IPS-18c (cell line): ENCODE results near the gene GALNT18.

ENCODE experiments used
- H3K4me3 ChIP-seq: 2 replicates; pipeline ENCODE4 v1.7.0; 2013; ENCODE audit warnings: low read depth, mild to moderate bottlenecking, low read length, moderate library complexity; ENCODE audit not compliant: insufficient read depth
- H3K9me3 ChIP-seq: one replicate; pipeline ENCODE4 v1.6.1; 2013; ENCODE audit warnings: mild to moderate bottlenecking, low read length, moderate library complexity; ENCODE audit not compliant: control insufficient read depth, insufficient read depth

Gene GALNT18

GRCh38 chr11:11555208-11555607, 66.6 kb downstream of the GALNT18 start:
- no peaks in the 10 kb centered on the region for H3K9me3 ChIP-seq

GRCh38 chr11:11553573-11553972, 68.2 kb downstream of the GALNT18 start:
- H3K4me3 ChIP-seq: no peak overlapping the region
- no peaks in the 10 kb centered on the region for H3K9me3 ChIP-seq

More at GRCh38 chr11:11555208-11555607, 66.6 kb downstream of the GALNT18 start:
- H3K4me3 ChIP-seq: no peak overlapping the region

- no peaks in the 10 kb centered on the region for H3K9me3 ChIP-seq
- H3K4me3 ChIP-seq: no peak overlapping the region
Measured at GRCh38 chr11:11552529-11553087, 69.2 kb downstream of the GALNT18 start.

DNA sequence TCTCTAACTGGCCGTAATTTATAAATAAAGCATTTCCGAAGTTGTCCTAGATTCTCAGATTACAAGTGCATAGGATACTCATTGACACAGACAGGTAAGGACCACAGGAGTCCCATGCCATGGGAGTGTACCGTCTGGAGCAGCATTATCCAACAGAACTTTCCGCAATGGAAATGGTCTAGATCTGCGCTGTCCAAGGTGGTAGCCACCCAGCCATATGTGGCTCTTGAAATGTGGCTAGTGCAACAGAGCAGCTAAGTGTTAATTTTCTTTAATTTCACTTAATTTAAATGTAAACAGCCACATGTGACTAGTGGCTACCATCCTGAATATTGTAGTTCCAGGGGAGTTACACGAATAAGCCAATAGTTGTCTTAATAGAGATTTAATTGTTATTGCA, 71.3 kb downstream of the GALNT18 start:
- Histone ChIP-seq H3K4me3 (no peak overlapping the region), H3K9me3 (no peaks in the 10 kb centered on the region)

DNA sequence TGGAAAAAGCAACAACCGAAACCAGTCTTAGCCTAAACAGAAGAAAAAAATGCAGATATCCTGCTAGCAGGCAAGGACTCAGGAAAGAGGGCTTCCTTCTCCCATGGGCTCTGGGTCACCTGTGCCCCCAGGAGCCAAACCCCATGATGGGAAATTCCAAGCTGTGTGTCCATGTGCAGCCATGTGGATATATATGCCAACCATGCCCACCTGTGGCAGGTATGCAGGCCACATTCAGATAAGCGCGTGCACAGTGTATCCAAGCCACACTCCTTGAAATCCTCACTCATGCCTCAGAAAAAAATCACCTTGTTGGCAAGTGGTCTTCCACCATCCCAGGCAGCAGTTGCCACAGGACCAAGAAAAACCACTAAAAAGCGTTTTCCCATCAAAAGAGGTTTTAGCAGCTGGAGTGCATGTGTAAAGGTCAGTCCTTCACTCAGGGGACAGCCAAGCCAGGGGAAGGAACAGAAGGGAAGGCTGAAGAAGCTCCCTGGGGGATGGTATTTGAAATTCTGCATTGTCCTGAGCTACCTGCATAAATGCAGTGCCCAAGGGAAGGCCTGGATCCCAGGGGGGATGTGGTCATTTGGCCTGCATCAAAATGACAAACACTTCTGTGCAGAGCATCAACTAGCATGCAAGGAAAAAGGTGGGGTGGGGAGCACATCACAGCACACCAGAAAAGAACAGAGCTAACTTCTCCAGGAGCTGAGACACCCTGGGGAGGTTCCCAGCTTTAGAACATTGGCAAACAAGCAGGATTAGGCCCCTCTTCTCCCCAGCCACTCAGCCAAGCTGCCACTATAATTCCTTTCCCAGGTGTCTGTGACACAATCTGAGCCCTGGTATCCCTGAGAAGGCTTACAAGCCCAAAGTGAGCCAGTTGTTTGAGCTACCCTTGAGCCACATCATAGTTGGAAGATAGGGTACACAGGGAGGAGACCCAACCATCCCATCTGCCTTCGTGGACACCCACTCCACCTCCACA, 76.2 kb downstream of the GALNT18 start:
- Histone ChIP-seq H3K4me3 (no peak overlapping the region), H3K9me3 (no peaks in the 10 kb centered on the region)

GRCh38 chr11:11543656-11544055, 78.1 kb downstream of the GALNT18 start:
- Histone ChIP-seq H3K4me3 (no peak overlapping the region), H3K9me3 (no peaks in the 10 kb centered on the region)

GRCh38 chr11:11540157-11540556, 81.6 kb downstream of the GALNT18 start:
- H3K9me3 ChIP-seq: no peaks in the 10 kb centered on the region
- no peak overlapping the region for H3K4me3 ChIP-seq

DNA sequence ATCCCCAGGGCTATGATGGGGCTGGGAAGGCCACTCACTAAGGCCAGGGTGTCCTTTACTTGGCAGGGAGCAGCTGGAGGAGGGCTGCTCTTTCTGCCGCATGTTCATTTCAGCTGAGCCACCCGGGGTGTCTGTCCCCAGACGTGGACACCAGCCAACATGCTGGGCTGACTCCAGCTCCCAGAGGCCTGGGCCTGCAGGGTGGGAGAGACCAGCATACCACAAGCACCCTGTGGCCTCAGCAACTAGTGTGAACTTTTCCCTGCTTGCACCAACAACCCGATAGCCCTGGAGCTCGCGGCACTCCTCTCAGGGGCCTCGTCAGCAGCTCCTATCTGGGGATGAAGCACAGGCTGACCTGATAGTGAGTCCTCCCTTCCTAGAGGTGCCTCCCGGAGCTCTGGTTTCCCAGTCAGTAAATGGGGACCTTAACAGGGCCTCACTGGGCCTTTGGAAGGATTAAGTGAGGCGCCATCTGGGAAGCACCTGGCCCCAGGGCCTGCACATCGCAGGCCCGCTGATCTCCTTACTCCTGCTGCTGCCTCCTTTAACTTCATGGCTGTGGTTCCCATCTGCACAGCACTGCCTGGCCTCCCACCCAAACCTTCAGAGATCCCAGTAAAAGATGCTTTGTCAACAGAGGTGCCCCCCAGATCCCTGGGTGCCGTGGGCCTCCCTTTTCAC, 83.4 kb downstream of the GALNT18 start:
- H3K9me3 ChIP-seq: no peaks in the 10 kb centered on the region
- no peak overlapping the region for H3K4me3 ChIP-seq

GRCh38 chr11:11537871-11538270, 83.9 kb downstream of the GALNT18 start:
- H3K9me3 ChIP-seq: no peaks in the 10 kb centered on the region

DNA sequence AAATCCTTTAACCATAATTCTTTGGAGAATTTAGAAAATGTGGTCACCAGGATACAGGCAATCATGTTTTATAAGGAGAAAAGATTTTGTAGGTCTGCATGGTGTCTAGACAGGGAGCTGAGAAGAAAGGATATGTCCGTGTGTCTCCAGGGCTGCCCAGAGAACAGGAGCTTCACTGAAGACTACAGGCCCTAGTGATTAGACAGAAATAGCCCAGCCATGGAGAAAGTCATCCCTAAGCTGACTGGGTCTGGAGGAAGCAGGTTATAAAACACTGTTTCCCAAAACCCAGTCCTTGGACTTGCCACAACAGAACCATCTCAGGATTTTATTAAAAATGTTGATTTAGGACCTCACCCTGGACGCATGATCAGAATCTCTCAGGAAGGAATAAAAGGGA, 84.4 kb downstream of the GALNT18 start:
- H3K9me3 ChIP-seq: no peaks in the 10 kb centered on the region
- no peak overlapping the region for H3K4me3 ChIP-seq

More at GRCh38 chr11:11537871-11538270, 83.9 kb downstream of the GALNT18 start:
- no peak overlapping the region for H3K4me3 ChIP-seq

- Histone ChIP-seq H3K4me3 (no peak overlapping the region), H3K9me3 (no peaks in the 10 kb centered on the region)
Measured at GRCh38 chr11:11536650-11537049, 85.2 kb downstream of the GALNT18 start.

GRCh38 chr11:11535611-11536010, 86.2 kb downstream of the GALNT18 start:
- Histone ChIP-seq H3K9me3 (no peaks in the 10 kb centered on the region), H3K4me3 (no peak overlapping the region)

GRCh38 chr11:11534981-11535380, 86.8 kb downstream of the GALNT18 start:
- no peaks in the 10 kb centered on the region for H3K9me3 ChIP-seq

GRCh38 chr11:11533751-11534150, 88.1 kb downstream of the GALNT18 start:
- Histone ChIP-seq H3K9me3 (no peaks in the 10 kb centered on the region), H3K4me3 (no peak overlapping the region)

More at GRCh38 chr11:11534981-11535380, 86.8 kb downstream of the GALNT18 start:
- H3K4me3 ChIP-seq: no peak overlapping the region

GRCh38 chr11:11533057-11533456, 88.7 kb downstream of the GALNT18 start:
- no peak overlapping the region for H3K4me3 ChIP-seq
- no peaks in the 10 kb centered on the region for H3K9me3 ChIP-seq

- no peaks in the 10 kb centered on the region for H3K9me3 ChIP-seq
Measured at GRCh38 chr11:11532574-11532973, 89.2 kb downstream of the GALNT18 start.

DNA sequence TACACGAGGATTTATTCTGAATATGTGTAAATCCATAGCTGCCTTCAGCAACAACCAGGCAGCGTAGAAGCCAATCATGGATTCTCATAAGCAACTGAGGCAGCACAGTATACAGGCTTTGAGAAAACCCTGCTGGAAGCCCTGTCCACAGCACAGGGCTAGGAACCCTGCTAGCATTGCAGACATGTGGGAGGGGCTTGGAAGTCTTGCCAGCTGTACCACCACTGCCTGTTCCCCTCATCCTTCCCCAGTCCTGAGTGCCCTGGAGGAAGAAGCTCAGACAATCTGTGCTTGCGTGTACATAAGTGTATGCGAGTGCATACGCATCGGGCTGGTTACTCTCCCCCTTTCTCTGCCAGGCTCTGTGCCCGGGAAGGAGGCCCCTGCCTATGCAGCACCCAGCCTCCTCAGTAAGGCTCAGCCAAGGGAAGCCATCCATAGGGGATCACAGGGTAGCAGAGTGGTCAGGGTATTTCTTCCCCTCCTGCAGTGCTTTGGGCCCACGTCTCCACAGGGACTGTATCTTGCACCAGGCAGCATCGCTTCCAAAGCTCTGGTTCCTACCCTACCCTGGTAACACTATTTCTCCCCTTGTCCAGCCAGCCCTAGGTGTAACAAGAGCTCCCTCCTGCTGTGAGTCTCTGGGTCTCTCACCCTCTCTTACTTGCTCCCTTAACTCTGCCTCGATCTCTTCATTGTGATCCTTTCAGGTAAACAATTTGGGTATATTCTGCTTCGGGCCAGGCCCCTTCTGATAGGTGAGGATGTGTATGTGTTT, 90.5 kb downstream of the GALNT18 start:
- Histone ChIP-seq H3K4me3 (no peak overlapping the region), H3K9me3 (no peaks in the 10 kb centered on the region)

More at GRCh38 chr11:11532574-11532973, 89.2 kb downstream of the GALNT18 start:
- no peak overlapping the region for H3K4me3 ChIP-seq
